Measurements from ENCODE around the gene MAGED1.
A peak's percentile ranks its signal among the peaks of the same experiment; 100 is the strongest.

MAGED1 gene

DNA sequence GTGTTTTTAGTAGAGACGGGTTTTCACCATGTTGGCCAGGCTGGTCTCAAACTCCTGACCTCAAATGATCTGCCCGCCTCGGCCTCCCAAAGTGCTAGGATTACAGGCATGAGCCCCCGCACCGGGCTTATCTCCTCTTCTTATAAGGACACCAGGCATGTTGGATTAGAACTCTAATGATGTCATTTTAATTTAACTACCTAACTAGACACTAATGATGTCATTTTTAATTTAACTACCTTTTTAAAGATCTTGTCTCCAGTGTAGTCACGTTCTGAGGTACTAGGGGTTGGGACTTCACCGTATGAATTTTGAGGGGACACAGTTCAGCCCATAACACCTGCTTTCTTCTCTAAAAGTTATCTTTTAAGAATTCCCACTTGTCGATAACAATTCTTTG lies 37.7 kb upstream of the MAGED1 start:
- H4K20me1 ChIP-seq (ENCODE audit: insufficient read depth, low read length, poor library complexity, severe bottlenecking) = peaks cover 2% of the 10 kb centered on the region
- no peaks in the 10 kb centered on the region for H3K27me3 ChIP-seq (ENCODE audit: insufficient read depth, low read length, poor library complexity, severe bottlenecking)
- H2AFZ ChIP-seq (ENCODE audit: low read length) = no peak overlapping the region
- H3K9ac ChIP-seq (ENCODE audit: low read depth, low read length, poor library complexity, severe bottlenecking) = no peak overlapping the region
- no peak overlapping the region for H3K4me3 ChIP-seq (ENCODE audit: low read length, poor library complexity, severe bottlenecking)
- H3K9me2 ChIP-seq (replicated peaks; ENCODE audit: low read depth, low read length) = no peaks in the 10 kb centered on the region
- H3K79me2 ChIP-seq (ENCODE audit: insufficient read depth, low read length) = peaks cover 39% of the 10 kb centered on the region; the same call in 1 of the 2 replicates
- peaks cover 7% of the 10 kb centered on the region for H3K4me1 ChIP-seq (ENCODE audit: insufficient read depth, low read length, poor library complexity, severe bottlenecking)
- TF ChIP-seq, protein P1, sequence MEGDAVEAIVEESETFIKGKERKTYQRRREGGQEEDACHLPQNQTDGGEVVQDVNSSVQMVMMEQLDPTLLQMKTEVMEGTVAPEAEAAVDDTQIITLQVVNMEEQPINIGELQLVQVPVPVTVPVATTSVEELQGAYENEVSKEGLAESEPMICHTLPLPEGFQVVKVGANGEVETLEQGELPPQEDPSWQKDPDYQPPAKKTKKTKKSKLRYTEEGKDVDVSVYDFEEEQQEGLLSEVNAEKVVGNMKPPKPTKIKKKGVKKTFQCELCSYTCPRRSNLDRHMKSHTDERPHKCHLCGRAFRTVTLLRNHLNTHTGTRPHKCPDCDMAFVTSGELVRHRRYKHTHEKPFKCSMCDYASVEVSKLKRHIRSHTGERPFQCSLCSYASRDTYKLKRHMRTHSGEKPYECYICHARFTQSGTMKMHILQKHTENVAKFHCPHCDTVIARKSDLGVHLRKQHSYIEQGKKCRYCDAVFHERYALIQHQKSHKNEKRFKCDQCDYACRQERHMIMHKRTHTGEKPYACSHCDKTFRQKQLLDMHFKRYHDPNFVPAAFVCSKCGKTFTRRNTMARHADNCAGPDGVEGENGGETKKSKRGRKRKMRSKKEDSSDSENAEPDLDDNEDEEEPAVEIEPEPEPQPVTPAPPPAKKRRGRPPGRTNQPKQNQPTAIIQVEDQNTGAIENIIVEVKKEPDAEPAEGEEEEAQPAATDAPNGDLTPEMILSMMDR (conservative IDR thresholded peaks at IDR 0.05; ENCODE audit: low read length) = no peak
- TF ChIP-seq EZH2phosphoT487 (IDR thresholded peaks at IDR 0.05; ENCODE audit: borderline replicate concordance) = no peak
- H3K36me3 ChIP-seq (ENCODE audit: insufficient read depth, low read length) = peaks cover 31% of the 10 kb centered on the region
- no peaks in the 10 kb centered on the region for H3F3A ChIP-seq (ENCODE audit: low read depth)
- H3K9me3 ChIP-seq (ENCODE audit: insufficient read depth, low read depth, low read length) = no peaks in the 10 kb centered on the region
- H3K4me2 ChIP-seq (ENCODE audit: low read depth, low read length, poor library complexity, severe bottlenecking) = no peak overlapping the region

DNA sequence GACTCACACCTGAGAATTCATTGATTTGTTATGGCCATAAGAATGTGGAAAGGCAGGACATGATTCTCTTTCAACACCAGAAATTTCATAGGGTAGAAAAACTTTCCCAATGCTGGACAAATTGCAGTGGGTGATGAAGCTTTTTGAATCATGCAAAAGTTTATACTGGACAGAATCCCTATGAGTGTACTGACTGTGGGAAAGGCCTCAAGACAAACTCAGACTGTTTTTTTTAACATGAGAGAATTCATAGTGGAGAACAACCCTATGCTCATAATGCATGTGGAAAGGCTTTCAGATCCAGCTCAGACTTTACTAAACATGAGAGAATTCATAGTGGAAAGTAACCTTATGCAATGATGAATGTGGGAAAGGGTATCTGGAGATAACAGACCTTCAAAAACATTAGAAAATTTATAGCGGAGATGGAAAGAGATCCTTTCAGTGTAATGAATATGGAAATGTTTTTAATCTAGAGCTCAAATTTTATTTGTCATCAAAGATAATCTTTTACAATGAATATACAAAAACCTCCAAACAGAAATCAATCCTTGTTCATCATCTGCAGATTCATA lies 36.2 kb upstream of the MAGED1 start:
- Histone ChIP-seq H2AFZ (ENCODE audit: low read length) (no peak overlapping the region), H3K9me3 (ENCODE audit: insufficient read depth, low read depth, low read length) (no peaks in the 10 kb centered on the region), H3K9ac (ENCODE audit: low read depth, low read length, poor library complexity, severe bottlenecking) (no peak overlapping the region), H3K27me3 (ENCODE audit: insufficient read depth, low read length, poor library complexity, severe bottlenecking) (no peaks in the 10 kb centered on the region), H3K36me3 (ENCODE audit: insufficient read depth, low read length) (peaks cover 29% of the 10 kb centered on the region), H3K4me1 (ENCODE audit: insufficient read depth, low read length, poor library complexity, severe bottlenecking) (peaks cover 1% of the 10 kb centered on the region), H3K4me3 (ENCODE audit: low read length, poor library complexity, severe bottlenecking) (no peak overlapping the region), H3K4me2 (ENCODE audit: low read depth, low read length, poor library complexity, severe bottlenecking) (no peak overlapping the region), H4K20me1 (ENCODE audit: insufficient read depth, low read length, poor library complexity, severe bottlenecking) (no peaks in the 10 kb centered on the region), H3F3A (ENCODE audit: low read depth) (no peaks in the 10 kb centered on the region), H3K9me2 (replicated peaks; ENCODE audit: low read depth, low read length) (no peaks in the 10 kb centered on the region), H3K79me2 (ENCODE audit: insufficient read depth, low read length) (peaks cover 34% of the 10 kb centered on the region; the same call in 1 of the 2 replicates)
- no peak for TF ChIP-seq EZH2phosphoT487 (IDR thresholded peaks at IDR 0.05; ENCODE audit: borderline replicate concordance)
- TF ChIP-seq, protein P1 (conservative IDR thresholded peaks at IDR 0.05; ENCODE audit: low read length) = no peak

DNA sequence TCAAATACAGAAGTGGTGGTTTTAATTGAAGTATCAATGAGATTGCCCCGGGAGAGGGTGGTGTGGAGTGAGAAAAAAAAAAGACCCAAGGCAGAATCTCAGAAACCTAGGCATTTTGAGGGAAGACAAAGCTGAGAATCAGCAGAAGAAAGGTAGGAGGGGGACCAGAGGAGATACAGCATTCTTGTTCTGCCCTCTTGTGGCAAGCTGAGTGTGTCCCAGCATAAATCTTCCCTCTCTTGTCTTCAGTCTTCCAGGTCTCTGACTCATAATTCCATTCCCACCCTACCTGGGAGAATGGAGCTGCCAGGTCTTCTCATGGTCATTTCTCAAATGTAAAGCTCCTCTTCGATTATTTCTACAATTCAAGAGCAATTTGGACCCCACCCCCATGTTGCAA lies 32.7 kb upstream of the MAGED1 start:
- TF ChIP-seq, protein P1 (conservative IDR thresholded peaks at IDR 0.05; ENCODE audit: low read length) = peak; percentile 61
- TF ChIP-seq EZH2phosphoT487 (IDR thresholded peaks at IDR 0.05; ENCODE audit: borderline replicate concordance) = no peak
- Histone ChIP-seq H3K9me3 (ENCODE audit: insufficient read depth, low read depth, low read length) (no peaks in the 10 kb centered on the region), H3K9me2 (replicated peaks; ENCODE audit: low read depth, low read length) (no peaks in the 10 kb centered on the region), H3K36me3 (ENCODE audit: insufficient read depth, low read length) (peaks cover 14% of the 10 kb centered on the region), H3K27me3 (ENCODE audit: insufficient read depth, low read length, poor library complexity, severe bottlenecking) (no peaks in the 10 kb centered on the region), H3K4me3 (ENCODE audit: low read length, poor library complexity, severe bottlenecking) (no peak overlapping the region), H3F3A (ENCODE audit: low read depth) (no peaks in the 10 kb centered on the region), H3K4me1 (ENCODE audit: insufficient read depth, low read length, poor library complexity, severe bottlenecking) (no peaks in the 10 kb centered on the region), H3K9ac (ENCODE audit: low read depth, low read length, poor library complexity, severe bottlenecking) (no peak overlapping the region), H2AFZ (ENCODE audit: low read length) (no peak overlapping the region), H3K79me2 (ENCODE audit: insufficient read depth, low read length) (peaks cover 30% of the 10 kb centered on the region), H3K4me2 (ENCODE audit: low read depth, low read length, poor library complexity, severe bottlenecking) (no peak overlapping the region), H4K20me1 (ENCODE audit: insufficient read depth, low read length, poor library complexity, severe bottlenecking) (peaks cover 2% of the 10 kb centered on the region)

Measured in Loucy (cell line).